Activated T-helper 1 cell treated with anti-CD3 and anti-CD28 coated beads, Interleukin-2, amount 50 U/mL, for 16 hours (primary cell): ENCODE data around the gene RHOF.

Experiments
- DNase-seq, 2 donors: peaks; one replicate each; pipeline ENCODE4 v3.0.0-alpha.2; 2020; ENCODE audit warnings: low read depth in 1 of 2, low spot score in 1 of 2

The RHOF gene

GRCh38 chr12:121793440-121793837 lies at the start of gene RHOF:
TSS of gene RHOF (minus strand) at chr12:121793688. CDS start at chr12:121793633, 55 bp downstream.
- peak in 1 of 2 donors; percentile 57 for DNase-seq

- no peak for DNase-seq
Measured at GRCh38 chr12:121839993-121840761, 46.7 kb upstream of the RHOF start.

GRCh38 chr12:121839106-121839992 lies 45.9 kb upstream of the RHOF start:
- peak; percentile 99 to 100 for DNase-seq

GRCh38 chr12:121838126-121838525 lies 44.6 kb upstream of the RHOF start:
- DNase-seq, result no peak

- DNase-seq, result no peak
Measured at GRCh38 chr12:121837680-121838079, 44.2 kb upstream of the RHOF start.

GRCh38 chr12:121831571-121832245 lies 38.2 kb upstream of the RHOF start:
- DNase-seq, result no peak

- DNase-seq, result no peak
Measured at GRCh38 chr12:121830588-121831265, 37.2 kb upstream of the RHOF start.

GRCh38 chr12:121830134-121830533 lies 36.6 kb upstream of the RHOF start:
- no peak for DNase-seq

- no peak for DNase-seq
Measured at GRCh38 chr12:121829250-121829918, 35.9 kb upstream of the RHOF start.

- no peak for DNase-seq
Measured at GRCh38 chr12:121828826-121829225, 35.3 kb upstream of the RHOF start.

GRCh38 chr12:121828306-121828705 lies 34.8 kb upstream of the RHOF start:
- no peak for DNase-seq

- no peak for DNase-seq
Measured at GRCh38 chr12:121827351-121828099, 34.0 kb upstream of the RHOF start.

- DNase-seq, result no peak
Measured at GRCh38 chr12:121826318-121827150, 33.0 kb upstream of the RHOF start.

GRCh38 chr12:121825041-121825523 lies 31.6 kb upstream of the RHOF start:
- DNase-seq, result no peak

- DNase-seq, result no peak
Measured at GRCh38 chr12:121823727-121824115, 30.2 kb upstream of the RHOF start.

GRCh38 chr12:121823101-121823726 lies 29.7 kb upstream of the RHOF start:
- DNase-seq, result no peak

GRCh38 chr12:121822393-121823100 lies 29.1 kb upstream of the RHOF start:
- no peak for DNase-seq

- no peak for DNase-seq
Measured at GRCh38 chr12:121820056-121820455, 26.6 kb upstream of the RHOF start.
